ENCODE data around the gene SLC25A19. TPM values are rescaled to one million over a fixed set of nuclear protein-coding genes. Genes with fewer than 3 reads are reported as not detected.
"Not testable (repeated sequence)": the region's sequence is repeated elsewhere in the genome, so short reads cannot be mapped to it uniquely, and the experiment has no call there.

Gene SLC25A19
- total RNA-seq, 1 donor from 2014 or later = 7.1 TPM

DNA sequence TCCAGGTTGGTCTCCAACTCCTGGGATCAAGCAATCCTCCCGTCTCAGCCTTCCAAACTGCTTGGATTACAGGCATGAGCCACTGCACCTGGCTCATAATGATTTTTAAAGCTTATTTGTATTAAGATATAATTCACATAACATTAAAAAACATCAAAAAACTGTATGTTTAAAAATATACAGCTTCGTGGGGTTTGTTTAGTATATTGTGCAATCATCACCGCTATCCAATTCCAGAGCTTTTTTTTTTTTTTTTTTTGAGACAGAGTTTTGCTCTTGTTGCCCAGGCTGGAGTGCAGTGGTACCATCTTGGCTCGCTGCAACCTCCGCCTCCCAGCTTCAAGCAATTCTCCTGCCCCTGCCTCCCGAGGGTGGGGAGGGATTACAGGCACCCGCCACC is 11.0 kb upstream of the SLC25A19 start:
- TF ChIP-seq, protein P1, sequence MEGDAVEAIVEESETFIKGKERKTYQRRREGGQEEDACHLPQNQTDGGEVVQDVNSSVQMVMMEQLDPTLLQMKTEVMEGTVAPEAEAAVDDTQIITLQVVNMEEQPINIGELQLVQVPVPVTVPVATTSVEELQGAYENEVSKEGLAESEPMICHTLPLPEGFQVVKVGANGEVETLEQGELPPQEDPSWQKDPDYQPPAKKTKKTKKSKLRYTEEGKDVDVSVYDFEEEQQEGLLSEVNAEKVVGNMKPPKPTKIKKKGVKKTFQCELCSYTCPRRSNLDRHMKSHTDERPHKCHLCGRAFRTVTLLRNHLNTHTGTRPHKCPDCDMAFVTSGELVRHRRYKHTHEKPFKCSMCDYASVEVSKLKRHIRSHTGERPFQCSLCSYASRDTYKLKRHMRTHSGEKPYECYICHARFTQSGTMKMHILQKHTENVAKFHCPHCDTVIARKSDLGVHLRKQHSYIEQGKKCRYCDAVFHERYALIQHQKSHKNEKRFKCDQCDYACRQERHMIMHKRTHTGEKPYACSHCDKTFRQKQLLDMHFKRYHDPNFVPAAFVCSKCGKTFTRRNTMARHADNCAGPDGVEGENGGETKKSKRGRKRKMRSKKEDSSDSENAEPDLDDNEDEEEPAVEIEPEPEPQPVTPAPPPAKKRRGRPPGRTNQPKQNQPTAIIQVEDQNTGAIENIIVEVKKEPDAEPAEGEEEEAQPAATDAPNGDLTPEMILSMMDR (IDR thresholded peaks at IDR 0.05; ENCODE audit: insufficient read depth, low read length, poor library complexity, severe bottlenecking) = no peak

GRCh38 chr17:75295201-75296158 is 6.2 kb upstream of the SLC25A19 start:
- H3K27me3 ChIP-seq (ENCODE audit: control insufficient read depth, insufficient read depth, low read length) = no peaks in the 10 kb centered on the region
- no peak for DNase-seq (ENCODE audit: low read depth)
- H3K36me3 ChIP-seq (ENCODE audit: control insufficient read depth, insufficient read depth, low read length) = no peaks in the 10 kb centered on the region
- TF ChIP-seq, protein P1 (IDR thresholded peaks at IDR 0.05; ENCODE audit: insufficient read depth, low read length, poor library complexity, severe bottlenecking) = no peak
- no peak overlapping the region for H3K4me3 ChIP-seq (ENCODE audit: low read depth, low read length)

More for the DNA sequence above, 11.0 kb upstream of the SLC25A19 start:
- Histone ChIP-seq H3K4me3 (ENCODE audit: low read depth, low read length) (no peak overlapping the region), H3K27me3 (ENCODE audit: control insufficient read depth, insufficient read depth, low read length) (no peaks in the 10 kb centered on the region), H3K36me3 (ENCODE audit: control insufficient read depth, insufficient read depth, low read length) (no peaks in the 10 kb centered on the region)
- no peak for DNase-seq (ENCODE audit: low read depth)

DNA sequence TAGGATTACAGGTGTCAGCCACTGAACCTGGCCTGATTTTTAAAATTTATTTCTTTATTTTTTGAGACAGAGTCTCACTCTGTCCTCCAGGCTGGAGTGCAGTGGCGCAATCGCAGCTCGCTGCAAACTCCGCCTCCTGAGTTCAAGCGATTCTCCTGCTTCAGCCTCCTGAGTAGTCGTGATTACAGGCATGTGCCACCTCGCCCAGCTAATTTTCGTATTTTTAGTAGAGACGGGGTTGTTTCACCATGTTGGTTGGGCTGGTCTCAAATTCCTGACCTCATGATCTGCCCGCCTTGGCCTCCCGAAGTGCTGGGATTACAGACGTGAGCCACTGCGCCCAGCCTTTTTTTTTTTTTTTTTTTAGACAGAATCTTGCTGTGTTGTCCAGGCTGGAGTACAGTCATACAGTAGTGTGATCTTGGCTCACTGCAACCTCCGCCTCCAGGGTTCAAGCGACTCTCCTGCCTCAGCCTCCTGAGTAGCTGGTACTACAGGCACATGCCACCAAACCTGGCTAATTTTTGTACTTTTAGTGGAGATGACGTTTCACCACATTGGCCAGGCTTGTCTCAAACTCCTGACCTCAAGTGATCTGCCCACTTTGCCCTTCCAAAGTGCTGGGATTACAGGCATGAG is 3.7 kb upstream of the SLC25A19 start:
- not testable (repeated sequence) for DNase-seq (ENCODE audit: low read depth); H3K4me3 ChIP-seq (ENCODE audit: low read depth, low read length); H3K27me3 ChIP-seq (ENCODE audit: control insufficient read depth, insufficient read depth, low read length); H3K36me3 ChIP-seq (ENCODE audit: control insufficient read depth, insufficient read depth, low read length)

GRCh38 chr17:75289832-75290337 is 652 bp upstream of the SLC25A19 start:
- no peak for DNase-seq (ENCODE audit: low read depth)
- no peaks in the 10 kb centered on the region for H3K36me3 ChIP-seq (ENCODE audit: control insufficient read depth, insufficient read depth, low read length)
- TF ChIP-seq, protein P1 (IDR thresholded peaks at IDR 0.05; ENCODE audit: insufficient read depth, low read length, poor library complexity, severe bottlenecking) = peak; percentile 18
- H3K4me3 ChIP-seq (ENCODE audit: low read depth, low read length) = peak overlapping the region; percentile 88
- H3K27me3 ChIP-seq (ENCODE audit: control insufficient read depth, insufficient read depth, low read length) = no peaks in the 10 kb centered on the region

- DNase-seq (ENCODE audit: low read depth) = no peak
- Histone ChIP-seq H3K36me3 (ENCODE audit: control insufficient read depth, insufficient read depth, low read length) (no peaks in the 10 kb centered on the region), H3K27me3 (ENCODE audit: control insufficient read depth, insufficient read depth, low read length) (no peaks in the 10 kb centered on the region), H3K4me3 (ENCODE audit: low read depth, low read length) (peak overlapping the region; percentile 88)
- TF ChIP-seq, protein P1 (IDR thresholded peaks at IDR 0.05; ENCODE audit: insufficient read depth, low read length, poor library complexity, severe bottlenecking) = no peak
Measured at GRCh38 chr17:75288770-75289114, 491 bp downstream of the SLC25A19 start.

- DNase-seq (ENCODE audit: low read depth) = no peak
- H3K27me3 ChIP-seq (ENCODE audit: control insufficient read depth, insufficient read depth, low read length) = no peaks in the 10 kb centered on the region
- no peaks in the 10 kb centered on the region for H3K36me3 ChIP-seq (ENCODE audit: control insufficient read depth, insufficient read depth, low read length)
- H3K4me3 ChIP-seq (ENCODE audit: low read depth, low read length) = peak overlapping the region; percentile 88
- TF ChIP-seq, protein P1 (IDR thresholded peaks at IDR 0.05; ENCODE audit: insufficient read depth, low read length, poor library complexity, severe bottlenecking) = no peak
Measured at GRCh38 chr17:75288359-75288758, 874 bp downstream of the SLC25A19 start.

Data from kidney epithelial cell (primary cell).